HG03457 (cell line): ENCODE results near the gene PDXK.
A peak's percentile ranks its signal among the peaks of the same experiment; 100 is the strongest.

Experiments used
- ATAC-seq: cut with Tn5 transposase; IDR thresholded peaks from one replicate; pipeline ENCODE4 v1.9.1; 2021; ENCODE audit warnings: moderate number of reproducible peaks; ENCODE audit not compliant: unreplicated experiment

Gene PDXK

DNA sequence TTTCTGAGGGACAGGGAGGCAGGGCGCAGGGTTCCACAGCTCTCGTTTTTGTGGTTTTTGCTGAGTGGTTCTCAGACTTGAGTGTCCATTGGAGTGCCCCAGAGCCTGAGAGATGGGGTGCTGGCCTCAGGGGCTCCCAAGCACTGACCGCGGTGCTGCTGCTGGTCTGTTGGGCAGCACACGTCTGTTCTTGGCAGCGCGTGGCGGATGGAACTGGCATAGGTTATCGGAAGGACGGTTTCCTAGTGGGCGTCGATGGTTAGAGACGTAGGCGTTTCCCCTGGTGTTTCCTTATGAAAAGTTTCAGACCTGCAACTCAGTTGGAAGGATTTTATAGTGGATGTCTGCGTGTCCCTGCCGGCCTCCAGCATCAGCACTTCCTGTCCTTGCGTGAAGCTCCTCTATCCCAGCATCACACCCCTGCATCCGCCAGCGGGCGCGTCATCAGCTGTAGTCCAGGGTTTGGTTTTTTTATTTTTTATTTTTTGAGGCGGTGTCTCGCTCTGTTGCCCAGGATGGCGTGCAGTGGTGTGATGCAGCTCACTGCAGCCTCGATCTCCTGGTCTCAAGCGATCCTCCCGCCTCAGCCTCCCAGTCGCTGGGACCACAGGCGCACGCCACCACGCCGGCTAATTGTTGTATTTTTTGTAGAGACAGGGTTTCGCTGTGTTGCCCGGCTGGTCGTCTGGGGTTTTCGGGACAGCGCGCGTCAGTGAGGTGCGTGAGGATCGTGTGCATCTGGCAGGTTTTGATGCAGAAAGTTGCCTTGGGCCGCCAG lies 82.3 kb downstream of the PDXK start:
- no peak for ATAC-seq

DNA sequence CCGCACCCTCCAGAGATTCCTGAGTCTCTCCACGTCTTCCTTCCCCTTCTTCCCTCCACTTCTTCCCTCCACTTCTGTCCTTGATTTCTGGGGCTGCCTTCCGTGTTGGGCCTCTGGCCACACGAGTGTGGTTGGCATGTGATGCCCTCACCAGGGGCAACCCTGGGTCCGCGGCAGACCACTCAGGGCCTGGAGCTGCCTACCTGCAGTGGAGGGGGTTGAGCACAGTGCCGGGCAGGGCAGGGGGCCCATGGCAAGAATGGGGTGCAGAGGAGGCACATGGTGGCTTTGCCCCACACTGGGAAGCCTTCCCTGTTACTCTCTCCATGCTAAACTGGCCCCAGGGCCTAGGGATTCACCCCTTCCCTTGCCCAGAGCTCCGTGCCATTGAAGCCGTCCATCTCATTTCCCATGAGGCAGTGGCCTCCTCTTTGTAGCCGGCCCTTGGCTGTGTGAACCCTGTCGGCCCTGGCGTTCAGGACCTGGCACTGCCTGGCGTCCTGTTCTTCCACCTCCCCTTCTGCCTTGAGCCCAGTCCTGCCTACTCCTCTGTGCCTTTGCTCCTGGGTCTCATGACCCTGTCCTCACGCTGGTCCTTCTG lies 83.9 kb downstream of the PDXK start:
- ATAC-seq, result no peak

DNA sequence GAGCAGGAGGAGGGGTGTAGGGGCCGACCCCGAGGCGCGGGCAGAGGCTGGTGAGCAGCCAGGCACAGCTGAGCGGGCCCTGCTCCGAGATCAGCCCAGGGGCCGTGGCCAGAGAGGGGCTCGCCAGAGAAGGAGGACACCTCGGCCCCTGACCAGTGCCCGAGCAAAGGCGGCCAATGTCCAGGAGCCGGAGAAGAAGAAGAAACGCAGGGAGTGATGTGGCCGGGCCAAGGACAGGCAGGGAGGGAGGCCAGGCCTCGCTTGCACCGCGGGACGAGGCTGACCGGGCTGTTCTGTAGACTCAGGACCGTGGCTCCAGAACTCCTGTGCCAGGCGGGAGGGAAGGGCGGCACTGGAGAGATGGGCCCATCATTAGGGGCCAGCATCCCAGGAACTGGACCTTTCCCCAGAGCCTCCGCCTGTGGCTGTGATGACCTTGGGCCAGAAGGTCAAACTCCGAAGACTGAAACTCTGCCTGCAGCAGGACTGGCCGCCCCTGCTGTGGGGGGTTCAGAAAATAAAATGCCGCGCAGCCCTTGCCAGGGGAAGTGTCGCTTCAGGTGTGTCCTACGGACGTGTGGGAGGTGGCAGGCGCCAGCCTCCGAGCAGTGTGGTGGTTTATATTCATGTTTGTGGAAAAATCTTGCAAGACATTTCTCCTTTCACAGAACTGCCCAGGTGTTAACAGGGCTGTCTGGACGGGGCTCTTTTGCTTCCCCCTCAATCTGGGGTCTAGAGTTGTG lies 84.8 kb downstream of the PDXK start:
- ATAC-seq, result no peak

DNA sequence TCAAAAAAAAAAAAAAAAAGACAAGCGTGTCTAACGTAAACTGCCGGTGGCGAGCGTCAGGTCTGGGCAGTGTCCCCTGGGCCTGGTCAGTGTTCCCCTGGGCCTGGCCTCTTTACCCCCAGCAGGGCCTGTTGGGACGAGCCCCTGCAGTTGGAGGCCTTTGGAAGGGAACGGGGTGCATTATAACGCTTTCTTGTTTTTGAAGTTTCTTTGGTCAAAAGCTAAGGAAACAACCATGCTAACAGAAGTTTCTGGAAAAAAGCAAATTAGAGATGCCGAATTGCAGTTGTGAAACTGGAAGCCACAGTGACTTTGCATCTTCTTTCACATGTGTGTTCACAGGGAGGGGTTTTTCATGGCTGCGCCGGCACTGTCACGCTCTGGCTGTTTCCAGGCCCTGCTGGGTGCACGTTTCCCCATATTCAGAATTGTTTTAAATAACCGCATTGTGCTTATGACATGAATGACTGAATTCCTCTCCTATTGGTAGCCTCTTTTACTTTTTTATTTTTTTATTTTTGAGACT lies 86.4 kb downstream of the PDXK start:
- ATAC-seq, result peak; percentile 54

DNA sequence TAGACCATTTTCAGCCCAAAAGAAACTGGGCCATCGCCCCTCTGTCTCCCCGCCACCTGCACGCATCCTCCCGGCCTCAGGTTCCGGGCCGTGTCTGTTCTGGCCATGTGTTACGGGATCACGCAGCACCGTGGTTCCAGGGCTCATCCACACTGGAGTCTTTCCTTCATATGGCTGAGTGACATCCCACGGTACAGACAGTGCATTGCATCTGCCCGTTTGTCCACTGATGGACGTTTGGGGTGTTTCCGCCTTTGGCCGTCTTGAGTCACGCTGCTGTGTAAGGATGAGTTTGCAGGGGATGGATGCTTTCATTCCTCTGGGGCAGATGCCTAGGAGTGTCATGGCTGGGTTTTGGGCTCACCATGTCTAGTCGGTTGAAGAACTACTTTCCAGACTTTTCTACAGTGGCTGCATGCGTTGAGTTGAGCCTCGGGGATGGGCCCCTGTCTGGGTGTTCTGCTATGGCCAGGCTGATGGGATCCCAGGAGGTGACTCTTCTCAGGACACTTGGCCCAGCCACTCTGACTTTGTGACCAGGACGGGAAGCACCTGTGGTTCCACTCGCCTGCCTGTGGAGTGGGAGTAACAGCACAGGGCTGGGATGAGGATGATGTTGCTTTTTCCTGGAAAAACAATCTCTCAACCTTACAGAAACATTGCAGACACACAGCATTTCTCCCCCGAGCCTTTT lies 87.2 kb downstream of the PDXK start:
- ATAC-seq, result no peak

DNA sequence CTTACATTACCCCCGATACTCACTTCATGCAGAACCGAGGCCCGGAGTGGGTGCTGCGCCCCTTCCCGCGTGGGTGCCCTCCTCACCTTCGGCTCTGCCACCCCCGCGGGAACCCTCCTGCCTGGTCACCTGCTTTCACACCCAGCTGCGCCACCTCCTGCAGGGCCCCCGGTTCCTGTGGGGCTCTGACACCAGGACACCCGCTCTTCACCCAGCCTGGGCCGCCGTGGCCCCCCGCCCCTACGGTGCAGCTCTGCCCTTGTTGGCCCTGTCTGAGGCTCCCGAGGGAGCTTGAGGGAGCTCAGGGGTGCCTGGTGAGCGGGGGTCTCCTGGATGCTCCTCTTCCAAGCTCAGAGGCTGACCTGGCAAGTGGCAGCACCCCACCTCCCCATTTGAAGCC lies 89.4 kb downstream of the PDXK start:
- ATAC-seq, result no peak

DNA sequence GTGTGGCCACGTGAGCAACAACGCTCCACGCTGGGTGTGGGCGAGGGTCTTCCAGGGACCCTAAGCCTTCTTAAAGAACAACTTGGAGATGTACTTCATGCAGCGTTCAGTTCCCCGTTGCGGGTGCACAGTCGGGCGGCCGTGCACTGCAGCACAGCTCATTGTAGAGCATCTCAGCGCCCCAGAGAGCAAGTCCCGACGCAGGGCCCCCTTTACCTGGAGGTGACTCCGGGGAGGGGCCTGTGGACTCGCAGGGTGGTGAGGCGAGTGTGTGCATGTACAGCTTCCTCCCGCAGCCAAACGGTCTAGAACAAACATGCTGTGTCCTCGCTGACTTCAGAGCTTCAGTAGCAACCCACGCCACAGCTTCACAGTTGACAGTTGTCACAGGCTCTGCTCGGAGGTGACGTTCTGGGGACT lies 89.9 kb downstream of the PDXK start:
- no peak for ATAC-seq

DNA sequence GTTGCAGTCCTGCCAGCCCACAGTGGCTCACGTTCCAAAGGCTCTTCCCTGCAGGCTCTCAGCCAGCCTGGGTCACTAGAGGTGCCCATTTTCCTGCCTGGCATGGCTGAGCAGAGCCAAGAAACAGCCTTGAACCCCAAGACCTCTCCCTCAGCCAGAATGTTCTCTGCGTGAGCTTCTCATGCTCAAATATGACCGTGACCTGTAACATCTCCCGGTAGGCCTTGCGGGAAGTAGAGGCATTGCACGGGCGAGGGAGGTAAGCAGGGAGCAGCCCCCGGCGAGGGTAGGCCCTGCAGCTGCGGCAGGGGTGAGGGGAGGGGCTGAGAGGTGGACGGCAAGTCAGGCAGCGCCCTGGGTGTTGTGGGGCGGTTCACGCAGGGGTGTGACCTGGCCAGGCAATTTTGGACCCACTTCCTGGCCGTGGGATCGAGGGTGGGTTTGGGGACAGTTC lies 90.4 kb downstream of the PDXK start:
- ATAC-seq, result no peak

DNA sequence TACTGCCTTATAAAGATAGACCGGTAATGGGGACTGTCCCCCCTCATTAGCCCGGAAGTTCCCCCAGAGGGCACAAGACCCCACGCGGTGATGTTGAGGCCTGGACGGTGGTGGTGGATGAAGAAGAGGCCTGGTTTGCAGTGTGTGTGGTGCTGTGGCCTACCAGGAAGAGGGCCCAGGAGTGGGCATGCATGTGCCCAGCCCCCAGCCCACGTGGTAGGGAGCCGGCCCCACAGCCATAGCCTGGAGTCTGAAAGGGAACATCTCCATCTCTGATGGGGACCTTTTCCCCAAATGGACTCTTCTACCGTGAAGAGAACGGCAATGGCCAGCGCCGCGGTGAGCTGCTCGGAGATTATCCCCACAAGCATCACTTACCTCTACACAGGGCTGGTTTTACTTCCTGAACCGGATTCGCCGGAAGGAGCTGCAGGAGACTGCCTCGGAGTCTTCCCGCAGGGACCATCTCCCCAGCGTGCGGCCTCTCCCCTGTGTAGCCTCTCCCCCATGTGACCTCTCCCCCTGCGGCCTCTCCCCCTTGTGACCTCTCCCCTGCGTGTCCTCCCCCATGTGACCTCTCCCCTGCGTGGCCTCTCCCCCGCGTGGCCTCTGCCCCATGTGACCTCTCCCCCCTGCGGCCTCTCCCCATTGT lies 91.0 kb downstream of the PDXK start:
- ATAC-seq, result no peak

DNA sequence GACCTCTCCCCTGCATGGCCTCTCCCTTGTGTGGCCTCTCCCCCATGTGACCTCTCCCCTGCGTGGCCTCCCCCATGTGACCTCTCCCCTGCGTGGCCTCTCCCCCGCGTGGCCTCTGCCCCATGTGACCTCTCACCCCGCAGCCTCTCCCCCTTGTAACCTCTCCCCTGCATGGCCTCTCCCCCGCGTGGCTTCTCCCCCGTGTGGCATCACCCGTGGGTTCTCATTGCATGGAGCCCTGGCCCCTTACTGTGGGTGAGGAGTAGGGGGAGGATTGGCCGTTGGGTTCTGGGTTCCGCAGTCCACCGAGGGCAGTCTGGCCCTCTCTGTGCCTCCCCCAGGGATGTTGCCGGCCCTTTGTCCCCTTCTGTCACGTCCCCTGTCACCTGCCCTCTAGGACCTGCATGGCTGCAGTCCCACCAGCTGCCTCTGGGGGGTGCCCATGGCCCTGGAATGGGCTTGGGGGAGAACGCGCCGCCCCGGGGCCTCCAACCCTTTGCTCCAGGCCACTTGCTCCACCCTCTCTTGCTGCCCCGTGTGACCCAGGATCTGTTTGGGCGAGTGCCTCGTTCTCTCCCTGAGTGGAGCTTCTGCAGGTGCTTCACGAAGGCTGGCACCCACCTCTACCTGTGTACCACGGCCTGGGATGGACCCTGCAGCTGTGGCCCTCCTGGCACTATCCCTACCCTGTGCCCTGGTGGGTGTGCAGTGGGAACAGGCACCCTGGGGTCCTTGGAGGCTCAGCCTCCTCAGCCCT lies 91.8 kb downstream of the PDXK start:
- no peak for ATAC-seq

DNA sequence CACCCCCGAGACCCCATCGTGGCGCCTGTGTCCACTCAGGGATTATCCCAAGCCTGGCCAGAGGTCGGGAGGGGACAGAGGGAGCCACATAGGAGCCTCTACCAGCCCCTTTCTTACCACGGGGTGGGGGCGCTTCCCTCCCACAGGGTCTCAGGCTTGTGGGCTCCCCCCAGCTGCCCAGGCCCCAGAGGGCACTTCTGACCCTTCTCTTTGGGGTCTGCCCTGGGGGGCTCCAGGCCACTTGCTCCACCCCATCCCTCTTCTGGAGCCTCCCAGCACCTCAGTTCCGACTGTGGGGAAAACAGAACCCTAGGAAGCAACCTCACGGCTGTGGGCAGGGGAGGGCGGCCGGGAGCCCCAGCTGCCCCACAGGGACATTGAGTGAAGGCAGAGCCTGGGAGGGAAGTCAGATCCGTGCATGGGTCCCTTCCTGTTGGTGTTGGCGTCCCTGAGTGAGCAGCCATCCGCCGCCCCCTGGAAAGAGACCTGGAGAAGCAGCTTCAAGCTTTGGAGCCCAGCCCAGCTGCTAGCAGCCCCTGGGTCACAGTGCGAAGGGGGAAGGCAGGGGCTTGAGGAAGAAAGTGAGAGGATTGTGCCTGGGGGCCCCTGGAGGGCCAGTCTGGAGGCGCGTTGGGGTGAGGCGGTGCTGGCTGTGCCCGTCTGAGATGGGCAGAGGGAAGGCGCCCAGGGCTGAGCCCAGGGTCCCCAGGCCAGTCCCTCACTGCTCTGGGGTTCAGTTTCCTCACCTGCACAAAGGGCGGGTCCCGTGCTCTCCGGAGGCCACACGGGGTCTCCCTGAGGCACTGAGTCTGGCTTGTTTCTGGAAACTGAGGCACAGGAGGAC lies 92.6 kb downstream of the PDXK start:
- no peak for ATAC-seq
